BLaER1 treated with 17β-estradiol and CSF1 and Interleukin-3, amounts not matched to agents 10 nM and 100 nM (cell line): ENCODE measurements around the gene MT3.
"Not testable (repeated sequence)": the region's sequence is repeated elsewhere in the genome, so short reads cannot be mapped to it uniquely, and the experiment has no call there.

Experiments used
- H3K27ac ChIP-seq, 11 experiments: shearing (Covaris generic); formaldehyde crosslinking; 2 replicates each; pipeline ENCODE4 v1.8.1; 2022
- H3K27me3 ChIP-seq, 11 experiments: shearing (Covaris generic); formaldehyde crosslinking; 2 replicates each; pipeline ENCODE4 v1.8.1; 2022
- H3K36me3 ChIP-seq, 11 experiments: shearing (Covaris generic); formaldehyde crosslinking; 2 replicates each; pipeline ENCODE4 v1.8.1; 2022
- H3K4me1 ChIP-seq, 10 experiments: shearing (Covaris generic); formaldehyde crosslinking; 2 replicates each; pipeline ENCODE4 v1.8.1; 2022
- H3K4me2 ChIP-seq, 11 experiments: shearing (Covaris generic); formaldehyde crosslinking; 2 replicates each; pipeline ENCODE4 v1.8.1; 2022
- H3K4me3 ChIP-seq, 10 experiments: shearing (Covaris generic); formaldehyde crosslinking; 2 replicates each; pipeline ENCODE4 v1.8.1; 2022
- H3K9ac ChIP-seq, 11 experiments: shearing (Covaris generic); formaldehyde crosslinking; 2 replicates each; pipeline ENCODE4 v1.8.1; 2022
- H3K9me3 ChIP-seq, 11 experiments: shearing (Covaris generic); formaldehyde crosslinking; replicated peaks in 1 of 11; 2 replicates each; pipeline ENCODE4 v1.8.1; 2022
- H4K20me1 ChIP-seq, 11 experiments: shearing (Covaris generic); formaldehyde crosslinking; 2 replicates each; pipeline ENCODE4 v1.8.1; 2022
- Cebpa-rat ChIP-seq, 11 experiments: shearing (Covaris generic); IDR thresholded peaks; 2 replicates each; pipeline ENCODE4 v1.8.1; 2022

Gene MT3

GRCh38 chr16:56571525-56571924, 17.8 kb upstream of the MT3 start:
- Histone ChIP-seq H3K27ac (no peak overlapping the region), H3K4me3 (no peak overlapping the region)
- TF ChIP-seq Cebpa-rat (IDR thresholded peaks at IDR 0.05), result no peak

GRCh38 chr16:56574625-56575024, 14.7 kb upstream of the MT3 start:
- H3K27me3 ChIP-seq, result no peaks in the 10 kb centered on the region
- TF ChIP-seq Cebpa-rat (IDR thresholded peaks at IDR 0.05), result no peak
- H3K4me2 ChIP-seq, result no peak overlapping the region
- H3K4me1 ChIP-seq, result no peaks in the 10 kb centered on the region
- H3K36me3 ChIP-seq, result no peaks in the 10 kb centered on the region
- no peak overlapping the region for H3K4me3 ChIP-seq
- no peak overlapping the region for H3K27ac ChIP-seq
- no peaks in the 10 kb centered on the region for H4K20me1 ChIP-seq
- H3K9ac ChIP-seq, result no peak overlapping the region
- H3K9me3 ChIP-seq, result peaks cover 21 to 49% (median 29%) of the 10 kb centered on the region in 11 experiments

More at GRCh38 chr16:56571525-56571924, 17.8 kb upstream of the MT3 start:
- Histone ChIP-seq H3K27me3 (no peaks in the 10 kb centered on the region), H3K9me3 (peaks cover 4 to 31% (median 21%) of the 10 kb centered on the region in 11 experiments; a peak in 19 of 22 replicates), H3K36me3 (no peaks in the 10 kb centered on the region), H3K4me1 (peaks cover 0 to 5% (median 0%) of the 10 kb centered on the region in 10 experiments; a peak in 1 of 20 replicates), H3K9ac (no peak overlapping the region), H3K4me2 (no peak overlapping the region), H4K20me1 (no peaks in the 10 kb centered on the region)

- Histone ChIP-seq H3K4me1 (no peaks in the 10 kb centered on the region), H3K9ac (no peak overlapping the region), H3K9me3 (peaks cover 21 to 49% (median 29%) of the 10 kb centered on the region in 11 experiments), H4K20me1 (no peaks in the 10 kb centered on the region), H3K4me3 (no peak overlapping the region), H3K36me3 (no peaks in the 10 kb centered on the region), H3K4me2 (no peak overlapping the region), H3K27me3 (no peaks in the 10 kb centered on the region), H3K27ac (no peak overlapping the region)
- TF ChIP-seq Cebpa-rat (IDR thresholded peaks at IDR 0.05), result no peak
These were observed 12.6 kb upstream of the MT3 start for GRCh38 chr16:56576585-56577299.

GRCh38 chr16:56577300-56577625, 12.1 kb upstream of the MT3 start:
- H3K4me3 ChIP-seq, result no peak overlapping the region
- no peak overlapping the region for H3K4me2 ChIP-seq
- H3K4me1 ChIP-seq, result no peaks in the 10 kb centered on the region
- H3K36me3 ChIP-seq, result no peaks in the 10 kb centered on the region
- H3K27me3 ChIP-seq, result no peaks in the 10 kb centered on the region
- no peaks in the 10 kb centered on the region for H4K20me1 ChIP-seq
- H3K27ac ChIP-seq, result no peak overlapping the region
- peaks cover 21 to 49% (median 29%) of the 10 kb centered on the region in 11 experiments for H3K9me3 ChIP-seq
- no peak for TF ChIP-seq Cebpa-rat (IDR thresholded peaks at IDR 0.05)
- H3K9ac ChIP-seq, result no peak overlapping the region

GRCh38 chr16:56580391-56581048, 8.8 kb upstream of the MT3 start:
- no peaks in the 10 kb centered on the region for H4K20me1 ChIP-seq
- no peak overlapping the region for H3K9ac ChIP-seq
- H3K27ac ChIP-seq, result no peak overlapping the region
- no peak overlapping the region for H3K4me3 ChIP-seq
- peaks cover 8 to 28% (median 21%) of the 10 kb centered on the region in 11 experiments; a peak in 21 of 22 replicates for H3K9me3 ChIP-seq
- no peak for TF ChIP-seq Cebpa-rat (IDR thresholded peaks at IDR 0.05)
- no peak overlapping the region for H3K4me2 ChIP-seq
- no peaks in the 10 kb centered on the region for H3K27me3 ChIP-seq
- H3K4me1 ChIP-seq, result no peaks in the 10 kb centered on the region
- H3K36me3 ChIP-seq, result no peaks in the 10 kb centered on the region

- not testable (repeated sequence) for H3K36me3 ChIP-seq, H3K27me3 ChIP-seq, H3K4me3 ChIP-seq, H3K9me3 ChIP-seq, H3K9ac ChIP-seq, H3K4me2 ChIP-seq, H4K20me1 ChIP-seq, H3K27ac ChIP-seq, H3K4me1 ChIP-seq
These were observed 6.4 kb upstream of the MT3 start for GRCh38 chr16:56582911-56583310.

- Histone ChIP-seq H3K36me3 (no peaks in the 10 kb centered on the region), H3K4me2 (no peak overlapping the region), H3K4me3 (no peak overlapping the region), H4K20me1 (no peaks in the 10 kb centered on the region), H3K9ac (no peak overlapping the region), H3K9me3 (no peaks in the 10 kb centered on the region; a peak in 1 of 22 replicates), H3K27ac (no peak overlapping the region), H3K4me1 (no peaks in the 10 kb centered on the region), H3K27me3 (peaks cover 0 to 10% (median 2%) of the 10 kb centered on the region in 11 experiments; a peak in 15 of 22 replicates)
- no peak for TF ChIP-seq Cebpa-rat (IDR thresholded peaks at IDR 0.05)
These were observed 5.8 kb upstream of the MT3 start for GRCh38 chr16:56583351-56584168.

- Histone ChIP-seq H3K4me1 (no peaks in the 10 kb centered on the region), H3K36me3 (no peaks in the 10 kb centered on the region), H3K27me3 (peaks cover 5 to 17% (median 9%) of the 10 kb centered on the region in 11 experiments), H3K4me3 (no peak overlapping the region), H3K4me2 (no peak overlapping the region), H3K9me3 (no peaks in the 10 kb centered on the region), H3K27ac (no peak overlapping the region), H3K9ac (no peak overlapping the region), H4K20me1 (no peaks in the 10 kb centered on the region; a peak in 1 of 22 replicates)
- TF ChIP-seq Cebpa-rat (IDR thresholded peaks at IDR 0.05), result no peak
These were observed 5.1 kb upstream of the MT3 start for GRCh38 chr16:56584276-56584675.

- H3K36me3 ChIP-seq, result no peaks in the 10 kb centered on the region
- H3K9ac ChIP-seq, result no peak overlapping the region
- H3K27ac ChIP-seq, result no peak overlapping the region
- H3K4me1 ChIP-seq, result peaks cover 0 to 19% (median 7%) of the 10 kb centered on the region in 10 experiments; a peak in 13 of 20 replicates
- H4K20me1 ChIP-seq, result no peaks in the 10 kb centered on the region; a peak in 1 of 22 replicates
- peaks cover 18 to 30% (median 21%) of the 10 kb centered on the region in 11 experiments for H3K27me3 ChIP-seq
- H3K4me3 ChIP-seq, result no peak overlapping the region
- TF ChIP-seq Cebpa-rat (IDR thresholded peaks at IDR 0.05), result no peak
- no peak overlapping the region for H3K4me2 ChIP-seq
- no peaks in the 10 kb centered on the region; a peak in 1 of 22 replicates for H3K9me3 ChIP-seq
These were observed 567 bp upstream of the MT3 start for GRCh38 chr16:56588781-56589140.
